ENCODE data around the gene NHSL1. TPM values are rescaled to one million over a fixed set of nuclear protein-coding genes. Genes with fewer than 3 reads are reported as not detected.

NHSL1 gene
- total and polyA plus RNA-seq, 2 of the 8 experiments (the other 6 are each of a cell fraction or from before 2014, with no cell fraction given) = 7.2 to 32.4 TPM

GRCh38 chr6:138403801-138404665 is 95.3 kb downstream of the NHSL1 start, which contains the start of gene HEBP2 (continued):
- TF ChIP-seq SP1 (IDR thresholded peaks at IDR 0.05; ENCODE audit: low read depth, low read length) (peak; percentile 62; the same call in 1 of the 2 replicates), RNF2 (IDR thresholded peaks at IDR 0.05; ENCODE audit: borderline replicate concordance, low read depth, low read length, missing control alignments, poor library complexity, severe bottlenecking) (no peak), CREB1 (IDR thresholded peaks at IDR 0.05) (peak; percentile 51; the same call in 1 of the 2 replicates), TBP (IDR thresholded peaks at IDR 0.05; ENCODE audit: low read depth, low read length) (peak; percentile 26; the same call in 1 of the 2 replicates), RXRA (IDR thresholded peaks at IDR 0.05; ENCODE audit: insufficient read depth, low read depth, low read length) (no peak)
